HepG2 (cell line): ENCODE measurements around the gene SURF6. TPM values are rescaled to one million over a fixed set of nuclear protein-coding genes. Genes with fewer than 3 reads are reported as not detected.

Experiments used
- ATF1 ChIP-seq: IDR thresholded peaks from 2 replicates; pipeline ENCODE4 v1.6.1; 2016; ENCODE audit warnings: mild to moderate bottlenecking, control low read depth
- FOSL1 ChIP-seq: sonication (generic); formaldehyde crosslinking; IDR thresholded peaks from 2 replicates; pipeline ENCODE4 v1.9.0; 2021; ENCODE audit warnings: missing genetic modification reagents, borderline replicate concordance
- FOXA1 ChIP-seq, 2 experiments: fragments of 450-650 bp in 1 of 2; sonication (generic) in 1 of 2; formaldehyde crosslinking in 1 of 2; IDR thresholded peaks; 2 replicates each; pipeline versions ENCODE4 v1.4.0 to v1.6.1; 2016 to 2020; ENCODE audit warnings: missing genetic modification reagents in 1 of 2
- HMG20A ChIP-seq: IDR thresholded peaks from 2 replicates; pipeline ENCODE4 v1.6.1; 2016; ENCODE audit warnings: borderline replicate concordance
- HNRNPLL ChIP-seq: fragments of 200-400 bp; formaldehyde crosslinking; IDR thresholded peaks from 2 replicates; pipeline ENCODE4 v1.6.1; 2017; ENCODE audit warnings: mild to moderate bottlenecking, low read depth, low read length; ENCODE audit not compliant: poor library complexity, severe bottlenecking
- MBNL3 ChIP-seq: fragments of 250-450 bp; sonication (Bioruptor Pico); conservative IDR thresholded peaks from 2 replicates; pipeline ENCODE4 v1.8.0; 2022; ENCODE audit warnings: mild to moderate bottlenecking, inconsistent platforms
- MED13 ChIP-seq: sonication (generic); formaldehyde crosslinking; IDR thresholded peaks from 2 replicates; pipeline ENCODE4 v1.5.0; 2020; ENCODE audit warnings: missing genetic modification reagents
- MED8 ChIP-seq: sonication (generic); formaldehyde crosslinking; IDR thresholded peaks from 2 replicates; pipeline ENCODE4 v1.8.1; 2023; ENCODE audit warnings: mild to moderate bottlenecking, missing genetic modification reagents; ENCODE audit not compliant: insufficient replicate concordance
- NFRKB ChIP-seq: fragments of 450-650 bp; IDR thresholded peaks from 2 replicates; pipeline ENCODE4 v1.6.1; 2017
- NR0B2 ChIP-seq: sonication (generic); formaldehyde crosslinking; IDR thresholded peaks from 2 replicates; pipeline ENCODE4 v1.4.0; 2020; ENCODE audit warnings: mild to moderate bottlenecking, missing genetic modification reagents
- SALL2 ChIP-seq: sonication (generic); formaldehyde crosslinking; IDR thresholded peaks from 2 replicates; pipeline ENCODE4 v1.8.1; 2023; ENCODE audit warnings: mild to moderate bottlenecking, missing genetic modification reagents, inconsistent platforms
- SOX13 ChIP-seq, 3 experiments: fragments of 450-650 bp in 1 of 3; sonication (generic) in 1 of 3; formaldehyde crosslinking in 1 of 3; IDR thresholded peaks in 2 of 3; conservative IDR thresholded peaks in 1 of 3; 2 replicates each; pipeline versions ENCODE4 v1.5.0 to v1.6.1; 2016 to 2020; ENCODE audit warnings: antibody characterized with exemption in 1 of 3, mild to moderate bottlenecking in 1 of 3, missing compliant biosample characterization in 1 of 3, missing genetic modification reagents in 1 of 3, moderate library complexity in 1 of 3
- TIGD3 ChIP-seq: sonication (generic); formaldehyde crosslinking; IDR thresholded peaks from 2 replicates; pipeline ENCODE4 v1.5.1; 2020; ENCODE audit warnings: mild to moderate bottlenecking, missing genetic modification reagents, borderline replicate concordance
- ZMYM2 ChIP-seq: sonication (generic); formaldehyde crosslinking; IDR thresholded peaks from 2 replicates; pipeline ENCODE4 v1.8.0; 2022; ENCODE audit warnings: mild to moderate bottlenecking, missing genetic modification reagents
- ZNF232 ChIP-seq: sonication (generic); formaldehyde crosslinking; IDR thresholded peaks from 2 replicates; pipeline ENCODE4 v1.4.0; 2020; ENCODE audit warnings: missing genetic modification reagents, borderline replicate concordance
- ZNF512 ChIP-seq: sonication (generic); formaldehyde crosslinking; IDR thresholded peaks from 2 replicates; pipeline ENCODE4 v1.4.0; 2020; ENCODE audit warnings: mild to moderate bottlenecking, missing genetic modification reagents
- ZNF557 ChIP-seq: sonication (generic); formaldehyde crosslinking; IDR thresholded peaks from 2 replicates; pipeline ENCODE4 v1.4.0; 2020; ENCODE audit warnings: missing genetic modification reagents
- ZNF644 ChIP-seq: IDR thresholded peaks from 2 replicates; pipeline ENCODE4 v1.6.1; 2016; ENCODE audit warnings: low read depth
- ZNF768 ChIP-seq: sonication (generic); formaldehyde crosslinking; IDR thresholded peaks from 2 replicates; pipeline ENCODE4 v1.4.0; 2020; ENCODE audit warnings: missing genetic modification reagents
- ZNF770 ChIP-seq: sonication (generic); formaldehyde crosslinking; IDR thresholded peaks from 2 replicates; pipeline ENCODE4 v1.5.0; 2020; ENCODE audit warnings: mild to moderate bottlenecking, missing genetic modification reagents
- ZSCAN9 ChIP-seq: IDR thresholded peaks from 2 replicates; pipeline ENCODE4 v1.6.1; 2016; ENCODE audit warnings: borderline replicate concordance
- polyA plus RNA-seq, 8 experiments: library from polyadenylated mRNA; depleted of rRNA in 3 of 8; stranded (reverse) in 7 of 8; unstranded in 1 of 8; fragments of >200 nt; fragmentation: Illumina TruSeq in 4 of 8; extraction: Trizol in 4 of 8; gene quantifications; 2 replicates each; pipeline versions ENCODE4 v1.2.1 to v1.2.3, GENCODE V29; 2011 to 2016; ENCODE audit warnings: low read depth in 4 of 8, missing spikeins in 1 of 8, mixed read lengths in 1 of 8; ENCODE audit not compliant: insufficient read depth in 1 of 8
- total RNA-seq, 5 experiments: library from RNA; depleted of rRNA; stranded (reverse); fragments of >200 nt; fragmentation: Illumina TruSeq; extraction: Trizol; gene quantifications; 2 replicates each; pipeline ENCODE4 v1.2.3, GENCODE V29; 2016; ENCODE audit warnings: low read depth in 1 of 5

SURF6 gene
- total and polyA plus RNA-seq, 2 of the 13 experiments (the other 11 are each of a cell fraction or from before 2014, with no cell fraction given): 5.9 to 14.7 TPM

GRCh38 chr9:133335924-133336811, at the start of gene SURF6 (continued):
- TF ChIP-seq ZNF770 (CRISPR knock-in tag): peak; percentile 51; the same call in 1 of the 2 replicates
- peak; percentile 39; the same call in 1 of the 2 replicates for TF ChIP-seq ZNF232 (CRISPR knock-in tag)
- TF ChIP-seq ATF1 (CRISPR knock-in tag): no peak
- TF ChIP-seq ZSCAN9 (CRISPR knock-in tag): peak; percentile 82; the same call in 1 of the 2 replicates
- peak; percentile 95 for TF ChIP-seq MED13 (CRISPR knock-in tag)
- TF ChIP-seq ZNF512 (CRISPR knock-in tag): no peak
- peak; percentile 84; the same call in 1 of the 2 replicates for TF ChIP-seq ZNF768 (CRISPR knock-in tag)
- TF ChIP-seq NR0B2 (CRISPR knock-in tag): peak; percentile 85
- TF ChIP-seq FOSL1 (CRISPR knock-in tag): no peak
- no peak for TF ChIP-seq FOXA1 (IDR thresholded peaks at IDR 0.05)
- peak; percentile 67 for TF ChIP-seq FOXA1 (CRISPR knock-in tag; IDR thresholded peaks at IDR 0.05)
- TF ChIP-seq HNRNPLL: peak; percentile 73
- TF ChIP-seq MED8 (CRISPR knock-in tag): peak; percentile 79
- no peak for TF ChIP-seq ZNF557 (CRISPR knock-in tag)
- peak; percentile 97 for TF ChIP-seq SALL2
- TF ChIP-seq ZMYM2 (CRISPR knock-in tag): peak; percentile 65
- peak; percentile 84; the same call in 1 of the 2 replicates for TF ChIP-seq TIGD3
- TF ChIP-seq SOX13 (IDR thresholded peaks at IDR 0.05): no peak; the same call in 1 of the 2 replicates
- peak in 1 of 2 experiments; percentile 54; a peak in 1 of 4 replicates for TF ChIP-seq SOX13 (CRISPR knock-in tag; conservative IDR thresholded peaks at IDR 0.05 in 1 of 2, IDR thresholded peaks at IDR 0.05 in 1 of 2)
- no peak for TF ChIP-seq MBNL3
- TF ChIP-seq ZNF644: no peak
- 0 out of 2 replicates have a peak, but pooled peaks have one; percentile 47 for TF ChIP-seq HMG20A (CRISPR knock-in tag)
- no peak for TF ChIP-seq NFRKB
